Limb (tissue), 2 donors: ENCODE measurements around the gene RP9.

Source experiments
- DNase-seq, 2 donors: peaks; one replicate each; pipeline ENCODE4 v3.0.0-alpha.2; 2016; ENCODE audit errors: extremely low spot score in 2 of 2

Gene RP9

GRCh38 chr7:33062782-33063443 is 46.3 kb downstream of the RP9 start:
- peak; percentile 97 to 98 for DNase-seq

DNA sequence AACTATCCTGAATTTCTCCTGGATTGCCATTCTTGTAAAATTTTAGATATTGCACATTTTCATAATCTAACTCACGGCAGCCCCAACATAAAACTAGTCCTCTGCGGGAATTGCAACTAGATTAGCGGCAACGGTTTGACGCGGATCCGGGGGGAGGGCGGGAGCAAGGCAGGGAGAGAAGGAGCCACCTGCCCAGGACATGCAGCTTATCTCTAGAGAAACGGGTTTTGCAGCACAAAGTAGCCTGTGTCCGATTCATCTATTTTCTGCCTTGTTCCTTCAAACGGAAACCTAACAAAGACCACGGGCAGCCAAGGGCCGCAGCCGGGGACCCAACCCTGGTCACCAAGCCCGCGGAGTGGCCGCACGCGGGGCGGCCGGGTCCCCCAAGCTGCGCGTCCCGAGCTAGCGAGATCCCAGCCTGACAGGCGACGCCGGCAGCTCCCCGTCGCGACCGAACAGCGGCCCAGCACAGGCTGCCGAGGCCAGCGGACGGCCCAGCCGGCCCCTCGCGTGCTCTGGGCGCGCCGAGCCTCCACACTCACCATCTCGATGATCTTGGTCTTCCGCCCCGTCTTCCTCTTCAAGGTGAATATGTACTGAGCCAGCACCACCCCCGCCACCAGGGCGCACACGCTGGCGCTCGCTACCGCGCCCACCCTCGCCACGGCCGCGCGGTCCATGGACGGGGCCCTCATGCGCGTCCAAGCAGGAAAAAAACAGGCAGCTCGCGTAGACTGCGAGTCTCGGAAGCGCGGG is 47.0 kb downstream of the RP9 start, which contains the start of gene NT5C3A:
Gene NT5C3A, minus strand, starts transcription at position 754 of the 759 bp plus-strand sequence. Its CDS starts 71 bp downstream, at position 683.
- peak in 1 of 2 donors; percentile 21 for DNase-seq

GRCh38 chr7:33061282-33061937 is 47.8 kb downstream of the RP9 start:
- no peak for DNase-seq

GRCh38 chr7:33059635-33060034 is 49.6 kb downstream of the RP9 start:
- DNase-seq, result no peak

GRCh38 chr7:33055158-33055557 is 54.0 kb downstream of the RP9 start:
- DNase-seq, result no peak

- no peak for DNase-seq
Observed at GRCh38 chr7:33054261-33054964, 54.8 kb downstream of the RP9 start.

DNA sequence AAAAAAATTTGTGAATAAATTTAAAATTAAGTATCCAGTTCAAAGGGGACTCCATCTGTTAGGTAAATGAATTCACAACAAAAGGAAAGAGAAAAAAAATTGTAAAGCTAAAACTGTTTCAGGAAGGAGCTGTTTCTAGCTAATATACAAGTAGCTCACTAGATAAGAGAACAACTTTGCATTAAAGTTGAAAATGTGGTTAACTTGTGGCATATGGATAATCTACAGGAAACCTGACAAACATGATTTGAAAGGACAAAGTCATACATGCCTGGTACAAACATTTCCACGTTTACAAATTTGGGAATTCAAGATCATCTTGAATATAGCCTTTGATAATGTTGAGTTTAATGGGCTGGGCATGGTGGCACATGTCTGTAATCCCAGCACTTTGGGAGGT is 55.5 kb downstream of the RP9 start:
- no peak for DNase-seq

GRCh38 chr7:33050535-33051318 is 58.5 kb downstream of the RP9 start:
- DNase-seq, result peak in 1 of 2 donors; percentile 55

DNA sequence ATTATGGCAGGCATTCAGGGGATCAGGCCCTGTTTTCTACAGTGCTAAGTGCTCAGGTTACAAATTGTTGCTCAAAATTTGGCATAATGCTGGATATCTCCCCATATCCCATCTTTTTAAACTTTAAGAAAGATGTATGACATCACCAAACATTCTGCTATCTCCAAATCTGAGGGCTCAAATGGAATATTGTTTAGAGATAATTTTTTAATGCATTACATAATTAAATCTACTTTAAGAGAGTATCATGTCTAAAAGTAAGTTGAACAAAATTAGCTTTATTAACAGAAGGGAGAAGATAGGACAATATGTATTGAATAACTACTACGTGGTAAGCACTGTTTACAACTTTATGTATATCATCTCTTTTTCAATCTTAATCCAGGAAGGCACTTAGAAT is 60.5 kb downstream of the RP9 start:
- DNase-seq, result no peak

- DNase-seq, result no peak
Observed at GRCh38 chr7:33048257-33048656, 60.9 kb downstream of the RP9 start.

DNA sequence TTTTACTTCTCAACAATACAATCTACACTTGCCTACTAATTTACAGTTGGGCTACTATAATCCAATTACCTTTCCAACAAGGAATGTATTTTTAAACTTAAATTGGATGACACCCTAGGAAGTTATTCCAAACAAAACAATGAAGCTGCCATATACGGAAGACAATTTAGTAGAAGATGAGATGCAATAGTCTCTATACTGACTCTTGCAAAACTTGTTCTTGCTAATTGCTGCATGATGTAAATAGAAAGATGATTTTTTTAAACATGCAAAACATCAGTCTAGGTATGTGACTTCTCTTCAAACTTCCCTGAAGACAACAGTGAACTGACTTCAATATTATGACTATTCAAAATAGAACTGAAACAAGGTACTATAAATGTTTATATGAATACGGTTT is 64.2 kb downstream of the RP9 start:
- no peak for DNase-seq
